Activated T-cell treated with anti-CD3 and anti-CD28 coated beads, Interleukin-2, amount 50 U/mL, for 72 hours (primary cell): ENCODE measurements around the gene SNX19. TPM values are rescaled to one million over a fixed set of nuclear protein-coding genes. Genes with fewer than 3 reads are reported as not detected.

Source experiments
- ATAC-seq, 2 donors: fragments of 150-1000 bp; cut with Tn5 transposase; replicated peaks in 1 of 2; 2 replicates each; pipeline ENCODE4 v1.10.0; 2021; ENCODE audit warnings: moderate library complexity in 2 of 2, mild to moderate bottlenecking in 1 of 2
- DNase-seq, 2 donors: peaks; one replicate each; pipeline ENCODE4 v3.0.0; 2021 to 2022; ENCODE audit warnings: mixed read lengths in 1 of 2
- H3K27ac Mint-ChIP-seq: one replicate; pipeline ENCODE4 v1.8.0; 2022; ENCODE audit warnings: mild to moderate bottlenecking, moderate library complexity, mixed read lengths
- H3K27me3 Mint-ChIP-seq: one replicate; pipeline ENCODE4 v1.8.0; 2022; ENCODE audit warnings: low read depth, mixed read lengths
- H3K36me3 Mint-ChIP-seq, 2 donors: one replicate each; pipeline ENCODE4 v1.8.0; 2022; ENCODE audit warnings: mixed read lengths in 2 of 2, mild to moderate bottlenecking in 1 of 2; ENCODE audit not compliant: insufficient read depth in 2 of 2
- H3K4me1 Mint-ChIP-seq: one replicate; pipeline ENCODE4 v1.8.0; 2022; ENCODE audit warnings: low read depth, mixed read lengths
- H3K4me3 Mint-ChIP-seq, 2 donors: one replicate each; pipeline ENCODE4 v1.8.0; 2022; ENCODE audit warnings: mild to moderate bottlenecking in 2 of 2, mixed read lengths in 2 of 2, moderate library complexity in 2 of 2
- H3K9me3 Mint-ChIP-seq, 2 donors: one replicate each; pipeline ENCODE4 v1.8.0; 2022; ENCODE audit warnings: mixed read lengths in 2 of 2
- total RNA-seq, 2 donors: library from RNA; stranded (reverse); gene quantifications; one replicate each; pipeline ENCODE4 v1.2.3, GENCODE V29; 2022

The SNX19 gene
- total RNA-seq, 2 donors from 2014 or later = 29.5 to 37.1 TPM

GRCh38 chr11:130899106-130899505 is 17.2 kb downstream of the SNX19 start:
- H3K27ac Mint-ChIP-seq = no peak overlapping the region
- H3K4me3 Mint-ChIP-seq = no peak overlapping the region
- DNase-seq (no peak), ATAC-seq (no peak)
- H3K9me3 Mint-ChIP-seq = no peaks in the 10 kb centered on the region
- no peaks in the 10 kb centered on the region for H3K4me1 Mint-ChIP-seq
- no peaks in the 10 kb centered on the region for H3K27me3 Mint-ChIP-seq
- H3K36me3 Mint-ChIP-seq = peaks cover 3 to 10% of the 10 kb centered on the region in 2 donors

- Mint-ChIP-seq H3K4me1 (no peaks in the 10 kb centered on the region), H3K4me3 (no peak overlapping the region), H3K36me3 (peaks cover 3 to 10% of the 10 kb centered on the region in 2 donors), H3K9me3 (no peaks in the 10 kb centered on the region), H3K27ac (no peak overlapping the region), H3K27me3 (no peaks in the 10 kb centered on the region)
- ATAC-seq (no peak), DNase-seq (no peak)
These were observed 18.8 kb downstream of the SNX19 start for GRCh38 chr11:130897262-130898182.

DNA sequence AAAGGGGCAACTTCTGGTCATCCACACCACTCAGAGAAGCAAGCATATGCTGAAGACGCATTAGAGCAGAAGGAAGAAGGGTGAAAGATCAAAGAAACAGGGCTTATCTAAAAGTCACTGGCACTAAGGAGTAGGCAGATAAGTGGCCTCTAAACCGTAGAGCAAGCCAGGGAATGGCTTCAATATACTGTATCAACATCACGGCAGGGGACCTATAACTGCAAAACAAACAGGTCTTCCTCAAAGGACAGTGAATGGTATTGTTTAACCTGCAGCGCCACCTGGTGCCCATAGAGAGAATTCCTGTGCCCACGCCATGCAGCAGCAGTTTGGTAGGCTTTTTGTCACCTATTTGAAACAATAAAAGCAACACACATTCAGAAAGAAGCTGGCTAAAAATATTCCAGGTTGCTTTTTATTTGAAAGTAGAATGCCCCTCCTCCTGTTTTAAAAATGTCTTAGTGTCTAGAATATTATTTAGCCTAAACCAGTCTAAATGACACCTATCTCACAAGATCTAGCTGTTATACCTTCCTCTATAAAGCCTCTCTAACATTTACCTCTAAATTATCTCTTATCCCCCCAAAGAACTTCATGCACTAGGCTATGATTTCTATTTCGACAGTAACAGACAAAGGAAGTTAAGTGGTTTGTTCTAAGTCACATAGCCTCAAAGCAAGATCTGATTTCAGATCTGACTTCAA is 21.8 kb downstream of the SNX19 start:
- Mint-ChIP-seq H3K9me3 (no peaks in the 10 kb centered on the region), H3K27ac (no peak overlapping the region), H3K4me3 (no peak overlapping the region), H3K36me3 (peaks cover 0 to 6% of the 10 kb centered on the region in 2 donors), H3K27me3 (no peaks in the 10 kb centered on the region), H3K4me1 (no peaks in the 10 kb centered on the region)
- ATAC-seq (peak; percentile 74 to 79), DNase-seq (peak; percentile 51 to 54)

DNA sequence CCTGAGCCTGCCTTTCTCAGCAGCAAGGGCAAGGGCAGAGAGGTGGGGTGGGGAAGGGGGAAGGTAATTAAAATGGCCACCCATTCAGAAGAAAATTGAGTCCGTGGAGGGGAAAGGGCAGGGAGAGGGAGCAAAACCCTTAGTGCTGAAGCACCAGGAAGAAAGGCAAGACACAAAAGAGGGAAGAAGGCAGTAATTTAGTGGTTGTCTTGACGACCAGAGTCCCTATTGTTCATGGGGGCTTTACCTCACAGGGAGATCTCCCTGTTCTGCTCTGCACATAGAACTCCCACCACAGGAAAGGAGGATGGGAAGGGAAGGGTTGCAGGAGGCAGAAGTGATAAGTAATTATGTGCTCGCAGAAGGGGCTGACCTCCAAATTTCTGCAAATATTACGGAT is 23.4 kb downstream of the SNX19 start:
- Mint-ChIP-seq H3K27ac (no peak overlapping the region), H3K27me3 (no peaks in the 10 kb centered on the region), H3K9me3 (no peaks in the 10 kb centered on the region), H3K4me3 (no peak overlapping the region), H3K4me1 (no peaks in the 10 kb centered on the region), H3K36me3 (peaks cover 0 to 3% of the 10 kb centered on the region in 2 donors)
- ATAC-seq (no peak), DNase-seq (no peak)

GRCh38 chr11:130891326-130891725 is 25.0 kb downstream of the SNX19 start:
- Mint-ChIP-seq H3K27me3 (no peaks in the 10 kb centered on the region), H3K27ac (no peak overlapping the region), H3K4me1 (no peaks in the 10 kb centered on the region), H3K36me3 (peaks cover 0 to 2% of the 10 kb centered on the region in 2 donors), H3K4me3 (no peak overlapping the region), H3K9me3 (no peaks in the 10 kb centered on the region)
- DNase-seq = no peak
- no peak for ATAC-seq

- no peaks in the 10 kb centered on the region for H3K4me1 Mint-ChIP-seq
- H3K27me3 Mint-ChIP-seq = no peaks in the 10 kb centered on the region
- no peaks in the 10 kb centered on the region for H3K9me3 Mint-ChIP-seq
- H3K27ac Mint-ChIP-seq = no peak overlapping the region
- no peak overlapping the region for H3K4me3 Mint-ChIP-seq
- ATAC-seq (peak; percentile 31 to 57), DNase-seq (no peak)
- H3K36me3 Mint-ChIP-seq = peaks cover 0 to 2% of the 10 kb centered on the region in 2 donors
These were observed 26.1 kb downstream of the SNX19 start for GRCh38 chr11:130890039-130890745.

- no peak overlapping the region for H3K4me3 Mint-ChIP-seq
- H3K9me3 Mint-ChIP-seq = no peaks in the 10 kb centered on the region
- ATAC-seq = no peak
- H3K36me3 Mint-ChIP-seq = peaks cover 5 to 7% of the 10 kb centered on the region in 2 donors
- no peaks in the 10 kb centered on the region for H3K27me3 Mint-ChIP-seq
- H3K27ac Mint-ChIP-seq = no peak overlapping the region
- no peak for DNase-seq
- no peaks in the 10 kb centered on the region for H3K4me1 Mint-ChIP-seq
These were observed 27.5 kb downstream of the SNX19 start for GRCh38 chr11:130888790-130889189.

DNA sequence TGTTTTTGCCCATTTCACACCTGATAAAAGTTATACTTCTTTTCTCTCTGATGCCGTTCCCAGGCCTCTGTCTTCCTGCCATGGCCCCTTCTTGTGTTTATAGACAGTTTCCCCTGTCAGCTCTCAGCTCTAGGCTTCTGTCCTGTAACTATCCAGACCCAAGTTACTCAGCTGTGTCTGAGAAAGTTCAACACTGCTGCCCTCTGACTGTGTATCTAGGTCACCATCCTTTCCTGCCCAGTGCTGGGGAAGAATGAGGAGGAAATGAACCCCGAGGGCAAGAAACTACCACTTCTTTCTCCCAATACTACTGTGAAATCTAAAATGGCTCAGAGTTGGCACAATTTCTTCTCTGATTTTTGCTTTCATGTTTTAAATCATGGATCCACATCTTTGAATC is 29.6 kb downstream of the SNX19 start:
- DNase-seq = no peak
- no peak overlapping the region for H3K4me3 Mint-ChIP-seq
- H3K36me3 Mint-ChIP-seq = peaks cover 5 to 13% of the 10 kb centered on the region in 2 donors
- ATAC-seq = no peak
- no peak overlapping the region for H3K27ac Mint-ChIP-seq
- peaks cover 12% of the 10 kb centered on the region for H3K4me1 Mint-ChIP-seq
- H3K9me3 Mint-ChIP-seq = no peaks in the 10 kb centered on the region
- H3K27me3 Mint-ChIP-seq = no peaks in the 10 kb centered on the region

DNA sequence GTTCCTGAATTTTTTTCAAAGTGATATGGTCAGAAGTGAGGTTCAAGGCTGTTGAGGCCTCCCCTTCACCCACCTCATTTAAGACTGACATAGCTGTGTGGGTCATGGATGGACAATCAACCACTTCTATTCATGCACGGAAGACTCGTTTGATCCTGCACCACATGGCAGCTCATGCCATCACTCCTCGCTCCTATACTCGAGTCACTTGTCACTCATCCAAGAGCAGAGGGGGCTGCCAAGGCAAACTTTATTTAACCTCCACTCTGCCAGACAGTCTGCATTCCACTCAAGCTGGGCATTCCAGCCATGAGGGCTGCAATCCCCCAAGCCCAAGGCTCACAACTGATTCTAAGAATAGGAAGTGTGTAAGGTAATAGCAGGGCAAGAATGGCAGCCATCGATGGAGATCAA is 34.1 kb downstream of the SNX19 start:
- peak overlapping the region; percentile 34 for H3K27ac Mint-ChIP-seq
- peaks cover 2 to 20% of the 10 kb centered on the region in 2 donors for H3K36me3 Mint-ChIP-seq
- peak overlapping the region in 1 of 2 donors; percentile 63 for H3K4me3 Mint-ChIP-seq
- H3K4me1 Mint-ChIP-seq = peaks cover 17% of the 10 kb centered on the region
- DNase-seq (no peak), ATAC-seq (peak; percentile 22 to 62)
- no peaks in the 10 kb centered on the region for H3K9me3 Mint-ChIP-seq
- no peaks in the 10 kb centered on the region for H3K27me3 Mint-ChIP-seq

- Mint-ChIP-seq H3K27ac (peak overlapping the region; percentile 76), H3K4me1 (peaks cover 17% of the 10 kb centered on the region), H3K27me3 (no peaks in the 10 kb centered on the region), H3K9me3 (no peaks in the 10 kb centered on the region), H3K4me3 (peak overlapping the region; percentile 28 to 63), H3K36me3 (peaks cover 2 to 20% of the 10 kb centered on the region in 2 donors)
- no peak for DNase-seq
- peak; percentile 36 to 69 for ATAC-seq
These were observed 34.7 kb downstream of the SNX19 start for GRCh38 chr11:130881475-130882137.

DNA sequence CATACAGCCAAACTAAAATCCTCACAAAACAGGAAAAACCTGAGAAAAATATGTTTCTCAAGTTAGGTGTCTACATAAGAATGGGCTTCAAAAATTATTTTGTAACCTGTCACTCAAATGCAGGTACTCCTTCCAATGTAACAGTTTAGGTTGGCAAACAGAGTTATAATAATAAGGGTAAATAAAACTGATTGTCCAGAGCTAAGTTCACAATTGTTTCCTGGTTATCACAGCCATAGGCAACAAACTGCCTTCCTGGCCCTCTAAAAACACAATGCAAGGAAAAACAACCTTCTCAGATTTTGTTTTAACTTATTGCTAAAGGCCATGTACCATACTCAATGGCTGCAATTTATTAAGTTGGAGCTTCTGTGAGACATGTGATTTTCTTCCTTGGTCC is 36.4 kb downstream of the SNX19 start:
- H3K36me3 Mint-ChIP-seq = peaks cover 2 to 20% of the 10 kb centered on the region in 2 donors
- ATAC-seq = no peak

More for the DNA sequence above, 36.4 kb downstream of the SNX19 start:
- no peaks in the 10 kb centered on the region for H3K27me3 Mint-ChIP-seq
- no peaks in the 10 kb centered on the region for H3K9me3 Mint-ChIP-seq
- H3K4me3 Mint-ChIP-seq = no peak overlapping the region
- H3K4me1 Mint-ChIP-seq = peaks cover 17% of the 10 kb centered on the region
- no peak overlapping the region for H3K27ac Mint-ChIP-seq
- DNase-seq = no peak
